Heart left ventricle (tissue), 16 donors: ENCODE measurements around the gene ERC1. TPM values are rescaled to one million over a fixed set of nuclear protein-coding genes. Genes with fewer than 3 reads are reported as not detected.

Experiments
- ATAC-seq, 4 donors: fragments of 200-7000 bp; cut with Tn5 transposase; one replicate each; pipeline ENCODE4 v1.9.1; 2020 to 2022; ENCODE audit warnings: moderate library complexity in 4 of 4, mild to moderate bottlenecking in 3 of 4, moderate number of reproducible peaks in 1 of 4
- DNase-seq, 5 donors: peaks; one replicate each; pipeline ENCODE4 v3.0.0-alpha.2; 2020
- H3K27ac ChIP-seq, 12 donors: fragments of 200-600 bp; sonication (generic) in 4 of 12; one replicate each; pipeline versions ENCODE4 v1.5.0 to v1.8.0; 2016 to 2022; ENCODE audit warnings: mild to moderate bottlenecking in 2 of 12
- H3K27me3 ChIP-seq, 9 donors: fragments of 200-600 bp; sonication (generic) in 2 of 9; one replicate each; pipeline versions ENCODE4 v1.5.1 to v1.8.0; 2016 to 2022; ENCODE audit warnings: mild to moderate bottlenecking in 3 of 9
- H3K36me3 ChIP-seq, 9 donors: fragments of 200-600 bp; sonication (generic) in 2 of 9; one replicate each; pipeline versions ENCODE4 v1.5.0 to v1.8.0; 2018 to 2022; ENCODE audit warnings: mild to moderate bottlenecking in 2 of 9
- H3K4me1 ChIP-seq, 12 donors: fragments of 200-600 bp; sonication (generic) in 4 of 12; one replicate each; pipeline versions ENCODE4 v1.5.0 to v1.8.0; 2016 to 2022; ENCODE audit warnings: mild to moderate bottlenecking in 3 of 12
- H3K4me3 ChIP-seq, 12 donors: fragments of 200-600 bp; sonication (generic) in 4 of 12; one replicate each; pipeline versions ENCODE4 v1.5.0 to v1.8.0; 2017 to 2022; ENCODE audit warnings: mild to moderate bottlenecking in 9 of 12, moderate library complexity in 4 of 12
- H3K9me3 ChIP-seq, 12 donors: fragments of 200-600 bp; sonication (generic) in 4 of 12; one replicate each; pipeline versions ENCODE4 v1.5.0 to v1.8.0; 2016 to 2022; ENCODE audit warnings: mild to moderate bottlenecking in 1 of 12
- CTCF ChIP-seq, 12 donors: fragments of 200-600 bp; sonication (generic) in 4 of 12; IDR thresholded peaks; one replicate each; pipeline versions ENCODE4 v1.5.0 to v1.8.0; 2018 to 2022; ENCODE audit warnings: antibody characterized with exemption in 12 of 12, mild to moderate bottlenecking in 5 of 12
- POLR2A ChIP-seq, 2 donors: fragments of 450-650 bp; IDR thresholded peaks; one replicate each; pipeline ENCODE4 v1.6.1; 2017; ENCODE audit warnings: antibody characterized with exemption in 2 of 2, mild to moderate bottlenecking in 2 of 2, moderate library complexity in 2 of 2
- whole genome bisulfite sequencing, 4 donors: extraction: QIAGEN DNeasy Blood & Tissue Kit in 2 of 4; methylation state at CpG; one replicate each; pipeline versions ENCODE4 v1.1.5 to v1.1.7; 2013 to 2018; 5-methylcytosine and 5-hydroxymethylcytosine counted together
- intact Hi-C, 10 donors: fragments of 100-400 bp; cut with DNase I; formaldehyde crosslinking; loops; one replicate each; pipeline versions ENCODE4 v1.11.1 to v1.14.2; 2022
- polyA plus RNA-seq, 2 donors: library from polyadenylated mRNA; stranded (reverse); fragments of 200-250 nt; gene quantifications; one replicate each; pipeline ENCODE4 v1.2.3, GENCODE V29; 2013
- total RNA-seq, 9 donors: library from RNA; depleted of rRNA in 2 of 9; stranded (reverse); fragments of >200 nt in 2 of 9; fragmentation: NEBNext Ultra II Directional in 3 of 9; extraction: Animal tissue kit (Norgen Biotek cat#: 25700) in 3 of 9; gene quantifications; one replicate each; pipeline versions ENCODE4 v1.1.0 to v1.2.4, GENCODE V29; 2016 to 2023
- donor health status: ischemic (EF 13 %, LVEDD 7.1; RV severe dilation, severe dysfunction).
- donor health status: healthy with polysubstance abuse.
- donor health status: DM: no; HTN: yes; CAD: no.
- donor health status: DM: no; HTN: no; CAD: no.
- donor health status: ischemic (EF 25% LVEDD 6.9; RV normal size, moderate dysfunction).
- donor health status: ischemic (EF 25% LVEDD 5.7; RV mildly dilated, moderate dysfunction).
- donor health status: healthy.
- donor health status: DM: yes; HTN: yes; CAD: no.
- donor health status: ischemic (EF 35%, LVEDD 5.7; RV mildly dilated, moderate dysfunction).
- donor health status: nonischemic (EF 11% LVEDD 7.7; RV severe dilation, severe dysfunction).
- donor health status: DM: yes; HTN: yes; CAD: no.
- donor health status: PGD.
- donor health status: ischemic (EF 29% LVEDD 5.4; RV normal size, mild dysfunction).
- donor health status: nonischemic (EF 23%, LVEDD 6.1; RV moderate dilation, normal function).

Gene ERC1
- total and polyA plus RNA-seq, 11 donors = 13.5 to 84.0 (median 47.9) TPM

DNA sequence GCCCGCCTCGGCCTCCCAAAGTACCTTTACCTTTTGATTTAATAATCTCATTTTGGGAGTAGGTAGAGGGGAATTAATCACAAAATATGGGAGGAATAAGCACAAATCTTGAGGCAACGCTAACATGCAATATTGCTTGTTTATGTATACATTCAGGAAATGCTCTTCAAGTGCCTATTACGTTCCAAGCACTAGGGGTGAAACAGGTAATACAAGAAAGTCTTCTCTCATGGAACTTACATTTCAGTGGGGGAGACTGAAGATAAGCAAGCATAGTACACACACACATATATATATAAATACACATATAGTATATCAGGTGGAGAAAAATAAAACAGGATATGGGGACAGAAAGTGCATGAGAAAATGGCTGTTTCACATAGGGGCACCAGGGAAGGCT, 19.0 kb upstream of the ERC1 start:
- H3K4me1 ChIP-seq = peaks cover 0 to 3% (median 0%) of the 10 kb centered on the region in 12 donors
- ATAC-seq (no peak), DNase-seq (no peak)
- 96 to 98% (median 97%) methylated on average over 4 of the region's 4 CpGs for WGBS, 4 donors
- H3K36me3 ChIP-seq = peaks cover 0 to 7% (median 0%) of the 10 kb centered on the region in 9 donors
- H3K27me3 ChIP-seq = no peaks in the 10 kb centered on the region
- no peaks in the 10 kb centered on the region for H3K9me3 ChIP-seq
- no peak overlapping the region for H3K27ac ChIP-seq
- intact Hi-C loops = no loop called here
- TF ChIP-seq POLR2A (IDR thresholded peaks at IDR 0.05) = no peak
- no peak for TF ChIP-seq CTCF (IDR thresholded peaks at IDR 0.05)
- H3K4me3 ChIP-seq = no peak overlapping the region

GRCh38 chr12:974271-974862, 16.7 kb upstream of the ERC1 start:
- no peak for ATAC-seq
- Histone ChIP-seq H3K36me3 (peaks cover 0 to 7% (median 0%) of the 10 kb centered on the region in 9 donors), H3K9me3 (no peaks in the 10 kb centered on the region), H3K27me3 (no peaks in the 10 kb centered on the region), H3K4me3 (no peak overlapping the region), H3K27ac (no peak overlapping the region), H3K4me1 (peaks cover 0 to 3% (median 0%) of the 10 kb centered on the region in 12 donors)
- intact Hi-C loops = no loop called here
- WGBS, 4 donors = 77 to 85% (median 80%) methylated on average over 4 of the region's 4 CpGs
- TF ChIP-seq POLR2A (IDR thresholded peaks at IDR 0.05) = no peak
- no peak for TF ChIP-seq CTCF (IDR thresholded peaks at IDR 0.05)
- no peak for DNase-seq

DNA sequence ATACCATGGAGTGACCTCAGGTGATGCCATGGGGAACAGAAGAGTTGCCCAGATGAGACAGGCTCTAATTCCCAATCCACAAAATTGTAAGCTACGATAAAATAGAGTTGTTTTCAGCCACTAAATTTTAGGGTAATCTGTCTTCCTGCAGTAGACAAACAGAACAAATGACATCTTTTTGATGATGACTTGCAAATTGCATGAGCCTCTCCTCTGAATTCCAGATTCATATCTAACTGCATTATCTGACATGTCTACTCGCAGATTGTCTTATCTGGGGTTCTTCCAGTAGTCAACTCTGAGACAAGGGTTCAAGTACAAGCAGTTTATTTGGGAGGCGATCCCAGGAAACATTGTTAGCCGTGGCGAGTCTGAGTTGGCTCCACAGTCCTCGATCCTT, 14.4 kb upstream of the ERC1 start:
- peaks cover 0 to 3% (median 0%) of the 10 kb centered on the region in 12 donors for H3K4me1 ChIP-seq
- DNase-seq (no peak), ATAC-seq (no peak)
- H3K4me3 ChIP-seq = no peak overlapping the region
- no peaks in the 10 kb centered on the region for H3K27me3 ChIP-seq
- peaks cover 0 to 7% (median 0%) of the 10 kb centered on the region in 9 donors for H3K36me3 ChIP-seq
- no peak overlapping the region for H3K27ac ChIP-seq
- TF ChIP-seq POLR2A (IDR thresholded peaks at IDR 0.05) = no peak
- TF ChIP-seq CTCF (IDR thresholded peaks at IDR 0.05) = no peak
- 79 to 89% (median 87%) methylated on average over 6 of the region's 6 CpGs for WGBS, 4 donors
- intact Hi-C loops = no loop called here
- no peaks in the 10 kb centered on the region for H3K9me3 ChIP-seq

GRCh38 chr12:977156-977555, 13.9 kb upstream of the ERC1 start:
- WGBS, 4 donors = 92 to 97% (median 94%) methylated on average over 4 of the region's 4 CpGs
- H3K27ac ChIP-seq = no peak overlapping the region
- no peak overlapping the region for H3K4me3 ChIP-seq
- DNase-seq = no peak
- no peaks in the 10 kb centered on the region for H3K9me3 ChIP-seq
- TF ChIP-seq POLR2A (IDR thresholded peaks at IDR 0.05) (no peak), CTCF (IDR thresholded peaks at IDR 0.05) (no peak)
- H3K4me1 ChIP-seq = peaks cover 0 to 3% (median 0%) of the 10 kb centered on the region in 12 donors
- H3K36me3 ChIP-seq = peaks cover 0 to 7% (median 0%) of the 10 kb centered on the region in 9 donors
- H3K27me3 ChIP-seq = no peaks in the 10 kb centered on the region
- no peak for ATAC-seq
- intact Hi-C loops = no loop called here
